Duodenal mucosa (tissue), 2 donors: ENCODE data around the gene TOR1A.
A peak's percentile ranks its signal among the peaks of the same experiment; 100 is the strongest.

Source experiments
- H3K27ac ChIP-seq: one replicate; pipeline ENCODE4 v1.7.0; 2013; ENCODE audit warnings: low read depth, low read length
- H3K27me3 ChIP-seq, 2 donors: one replicate each; pipeline ENCODE4 v1.7.0; 2013; ENCODE audit warnings: low read length in 2 of 2, control low read depth in 1 of 2; ENCODE audit not compliant: insufficient read depth in 2 of 2, control insufficient read depth in 1 of 2
- H3K36me3 ChIP-seq, 2 donors: one replicate each; pipeline ENCODE4 v1.7.0; 2013; ENCODE audit warnings: low read length in 2 of 2, control low read depth in 1 of 2; ENCODE audit not compliant: insufficient read depth in 2 of 2, control insufficient read depth in 1 of 2
- H3K4me1 ChIP-seq, 2 donors: one replicate each; pipeline ENCODE4 v1.7.0; 2013; ENCODE audit warnings: low read length in 2 of 2, control low read depth in 1 of 2; ENCODE audit not compliant: insufficient read depth in 2 of 2, control insufficient read depth in 1 of 2
- H3K4me3 ChIP-seq, 2 donors: one replicate each; pipeline ENCODE4 v1.7.0; 2013; ENCODE audit warnings: low read length in 2 of 2, low read depth in 1 of 2
- H3K9ac ChIP-seq, 2 donors: one replicate each; pipeline ENCODE4 v1.7.0; 2013; ENCODE audit warnings: low read length in 2 of 2, low read depth in 1 of 2
- H3K9me3 ChIP-seq, 2 donors: one replicate each; pipeline ENCODE4 v1.7.0; 2013; ENCODE audit warnings: low read length in 2 of 2, control low read depth in 1 of 2; ENCODE audit not compliant: control insufficient read depth in 1 of 2

The TOR1A gene

GRCh38 chr9:129775448-129775798, 48.5 kb downstream of the TOR1A start:
- Histone ChIP-seq H3K4me3 (no peak overlapping the region), H3K27ac (no peak overlapping the region), H3K9me3 (no peaks in the 10 kb centered on the region), H3K27me3 (peaks cover 0 to 4% of the 10 kb centered on the region in 2 donors), H3K36me3 (no peaks in the 10 kb centered on the region), H3K4me1 (peaks cover 3 to 14% of the 10 kb centered on the region in 2 donors), H3K9ac (no peak overlapping the region)

- no peak overlapping the region for H3K9ac ChIP-seq
- no peaks in the 10 kb centered on the region for H3K9me3 ChIP-seq
- H3K36me3 ChIP-seq, result no peaks in the 10 kb centered on the region
- H3K27me3 ChIP-seq, result peaks cover 0 to 4% of the 10 kb centered on the region in 2 donors
- no peak overlapping the region for H3K27ac ChIP-seq
- no peak overlapping the region for H3K4me3 ChIP-seq
- peaks cover 3 to 14% of the 10 kb centered on the region in 2 donors for H3K4me1 ChIP-seq
Measured at GRCh38 chr9:129774791-129775447, 49.0 kb downstream of the TOR1A start.

GRCh38 chr9:129773262-129774048, 50.5 kb downstream of the TOR1A start:
- Histone ChIP-seq H3K27ac (no peak overlapping the region), H3K36me3 (no peaks in the 10 kb centered on the region), H3K4me3 (no peak overlapping the region), H3K9me3 (no peaks in the 10 kb centered on the region), H3K9ac (peak overlapping the region in 1 of 2 donors; percentile 25), H3K4me1 (peaks cover 3 to 14% of the 10 kb centered on the region in 2 donors), H3K27me3 (peaks cover 0 to 4% of the 10 kb centered on the region in 2 donors)

DNA sequence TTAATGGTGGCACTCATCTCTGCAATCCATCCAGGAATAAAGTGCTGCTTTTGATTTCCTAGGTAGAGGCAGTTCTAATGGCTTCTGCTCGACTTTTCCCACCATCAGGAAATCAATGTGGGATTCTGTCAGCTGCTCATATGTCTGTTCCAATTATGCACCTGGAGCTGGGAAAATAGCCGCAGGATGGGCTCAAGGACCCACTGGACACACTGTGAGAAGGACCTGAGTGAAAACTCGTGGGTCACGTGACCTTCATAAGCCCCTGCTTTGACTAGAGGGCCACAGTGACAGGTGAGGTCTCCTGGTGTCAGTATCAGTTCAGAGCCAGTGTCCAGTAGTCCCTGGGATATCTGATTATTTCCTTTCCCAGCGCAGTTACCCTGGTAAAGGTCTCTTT, 53.2 kb downstream of the TOR1A start:
- no peak overlapping the region for H3K27ac ChIP-seq
- peaks cover 0 to 4% of the 10 kb centered on the region in 2 donors for H3K27me3 ChIP-seq
- no peak overlapping the region for H3K4me3 ChIP-seq
- no peaks in the 10 kb centered on the region for H3K9me3 ChIP-seq
- H3K4me1 ChIP-seq, result peaks cover 0 to 3% of the 10 kb centered on the region in 2 donors
- no peak overlapping the region for H3K9ac ChIP-seq
- H3K36me3 ChIP-seq, result no peaks in the 10 kb centered on the region

- Histone ChIP-seq H3K4me3 (no peak overlapping the region), H3K27ac (no peak overlapping the region), H3K9ac (no peak overlapping the region), H3K36me3 (no peaks in the 10 kb centered on the region), H3K4me1 (peaks cover 0 to 3% of the 10 kb centered on the region in 2 donors), H3K27me3 (peaks cover 0 to 4% of the 10 kb centered on the region in 2 donors), H3K9me3 (no peaks in the 10 kb centered on the region)
Measured at GRCh38 chr9:129769669-129770068, 54.3 kb downstream of the TOR1A start.

DNA sequence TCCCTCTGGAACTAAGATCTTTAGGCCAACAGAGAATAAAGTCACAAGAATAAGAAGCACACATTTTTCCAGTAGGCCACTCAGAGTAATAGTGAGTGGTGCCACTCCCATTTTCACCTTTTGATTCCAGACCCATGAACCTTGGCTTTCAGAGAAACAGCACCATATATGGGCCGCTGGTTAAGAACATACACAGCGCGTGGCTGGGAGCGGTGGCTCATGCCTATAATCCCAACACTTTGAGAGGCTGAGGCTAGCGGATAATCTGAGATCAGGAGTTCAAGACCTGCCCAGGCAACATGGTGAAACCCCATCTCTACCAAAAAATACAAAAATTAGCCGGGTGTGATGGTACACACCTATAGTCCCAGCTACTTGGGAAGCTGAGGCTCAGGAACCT, 55.5 kb downstream of the TOR1A start:
- Histone ChIP-seq H3K27ac (no peak overlapping the region), H3K9ac (no peak overlapping the region)

GRCh38 chr9:129765764-129766317, 58.1 kb downstream of the TOR1A start:
- Histone ChIP-seq H3K4me1 (peaks cover 0 to 4% of the 10 kb centered on the region in 2 donors), H3K4me3 (no peak overlapping the region), H3K9ac (no peak overlapping the region), H3K36me3 (no peaks in the 10 kb centered on the region), H3K27ac (no peak overlapping the region), H3K9me3 (no peaks in the 10 kb centered on the region), H3K27me3 (no peaks in the 10 kb centered on the region)

More for the DNA sequence above, 55.5 kb downstream of the TOR1A start:
- H3K4me1 ChIP-seq, result peaks cover 0 to 3% of the 10 kb centered on the region in 2 donors
- no peaks in the 10 kb centered on the region for H3K9me3 ChIP-seq
- H3K4me3 ChIP-seq, result no peak overlapping the region
- no peaks in the 10 kb centered on the region for H3K36me3 ChIP-seq
- H3K27me3 ChIP-seq, result peaks cover 0 to under 1% of the 10 kb centered on the region in 2 donors

- no peak overlapping the region for H3K4me3 ChIP-seq
- H3K4me1 ChIP-seq, result peaks cover 0 to 4% of the 10 kb centered on the region in 2 donors
- H3K27ac ChIP-seq, result peak overlapping the region; percentile 50
- H3K9me3 ChIP-seq, result no peaks in the 10 kb centered on the region
- H3K36me3 ChIP-seq, result no peaks in the 10 kb centered on the region
- H3K9ac ChIP-seq, result no peak overlapping the region
- no peaks in the 10 kb centered on the region for H3K27me3 ChIP-seq
Measured at GRCh38 chr9:129762985-129763926, 60.7 kb downstream of the TOR1A start.
